A549 (cell line): ENCODE data around the gene TRIM47. TPM values are rescaled to one million over a fixed set of nuclear protein-coding genes. Genes with fewer than 3 reads are reported as not detected.

Experiments
- ATAC-seq, 2 experiments: fragments of 200-7000 bp in 1 of 2; fragments of >200 bp in 1 of 2; cut with Nextera tagmentation in 1 of 2; cut with Tn5 transposase in 1 of 2; 3 replicates each; pipeline versions ENCODE4 v1.8.0 to v1.9.1; 2018 to 2020; ENCODE audit warnings: mild to moderate bottlenecking in 1 of 2, moderate library complexity in 1 of 2
- CTCF ChIA-PET: fragments of 300-600 bp; sonication (Branson Sonifier 250); formaldehyde crosslinking; extraction: SDS; loops from one replicate; lab custom pipeline; 2021; ENCODE audit warnings: antibody characterized with exemption, inconsistent platforms; lab: Yijun Ruan, JAX
- POLR2A ChIA-PET: fragments of 350-600 bp; formaldehyde crosslinking; extraction: SDS; loops from one replicate; lab custom pipeline; 2021; ENCODE audit warnings: antibody characterized with exemption, inconsistent platforms; lab: Yijun Ruan, JAX
- DNase-seq, 2 experiments: peaks; one replicate each; pipeline versions ENCODE4 v3.0.0 to v3.0.0-alpha.2; 2011 to 2016; ENCODE audit warnings: low read depth in 1 of 2, low spot score in 1 of 2
- FAIRE-seq: peaks from 2 replicates; lab custom pipeline; 2011; peaks lifted over from hg19 to GRCh38; lab: Jason Lieb, UNC
- H3K27ac ChIP-seq, 2 experiments: fragments of >200 bp; sonication (Bioruptor Twin); formaldehyde crosslinking; 3 replicates each; pipeline ENCODE4 v1.5.1; 2016 to 2017
- H3K4me1 ChIP-seq: fragments of >200 bp; sonication (Bioruptor Twin); formaldehyde crosslinking; 3 replicates; pipeline ENCODE4 v1.6.1; 2016
- H3K4me2 ChIP-seq: fragments of >200 bp; sonication (Bioruptor Twin); formaldehyde crosslinking; 3 replicates; pipeline ENCODE4 v1.6.1; 2016
- H3K4me3 ChIP-seq: fragments of >200 bp; sonication (Bioruptor Twin); formaldehyde crosslinking; 3 replicates; pipeline ENCODE4 v1.5.1; 2016
- H3K9me3 ChIP-seq: fragments of >200 bp; sonication (Bioruptor Twin); formaldehyde crosslinking; 3 replicates; pipeline ENCODE4 v1.6.1; 2016
- ATOH8 ChIP-seq: fragments of 250-450 bp; sonication (Bioruptor Pico); IDR thresholded peaks from 2 replicates; pipeline ENCODE4 v1.5.0; 2020; ENCODE audit warnings: low read depth, mild to moderate bottlenecking, moderate library complexity
- CBX8 ChIP-seq: fragments of 200-600 bp; sonication (generic); IDR thresholded peaks from 2 replicates; pipeline ENCODE4 v1.6.1; 2016
- CEBPB ChIP-seq, 2 experiments: fragments of >200 bp in 1 of 2; sonication (Bioruptor Twin) in 1 of 2; formaldehyde crosslinking in 1 of 2; IDR thresholded peaks; 2 replicates each; pipeline ENCODE4 v1.6.1; 2012 to 2016
- CHD4 ChIP-seq: fragments of 200-600 bp; sonication (generic); IDR thresholded peaks from 2 replicates; pipeline ENCODE4 v1.6.1; 2016; ENCODE audit warnings: antibody characterized with exemption, mild to moderate bottlenecking, borderline replicate concordance
- EHF ChIP-seq: fragments of 250-450 bp; sonication (Bioruptor Pico); IDR thresholded peaks from 2 replicates; pipeline ENCODE4 v1.5.0; 2020; ENCODE audit warnings: mild to moderate bottlenecking
- EHMT2 ChIP-seq: fragments of 200-600 bp; sonication (generic); IDR thresholded peaks from 2 replicates; pipeline ENCODE4 v1.6.1; 2016; ENCODE audit warnings: antibody characterized with exemption, low read depth, mild to moderate bottlenecking, moderate library complexity
- ELK1 ChIP-seq: fragments of 150-350 bp; IDR thresholded peaks from 2 replicates; pipeline ENCODE4 v1.6.1; 2014; ENCODE audit warnings: low read depth, mild to moderate bottlenecking, low read length
- FOSB ChIP-seq: fragments of 250-450 bp; sonication (Bioruptor Pico); IDR thresholded peaks from 2 replicates; pipeline ENCODE4 v1.5.0; 2020; ENCODE audit warnings: mild to moderate bottlenecking, moderate library complexity
- FOSL2 ChIP-seq, 2 experiments: fragments of 450-650 bp in 1 of 2; fragments of >200 bp in 1 of 2; sonication (Bioruptor Twin) in 1 of 2; formaldehyde crosslinking; IDR thresholded peaks; 2 replicates each; pipeline versions ENCODE4 v1.5.0 to v1.6.1; 2016 to 2020; ENCODE audit warnings: mild to moderate bottlenecking in 1 of 2, moderate library complexity in 1 of 2
- FOXS1 ChIP-seq: fragments of 250-450 bp; sonication (Bioruptor Pico); IDR thresholded peaks from 2 replicates; pipeline ENCODE4 v1.5.0; 2020; ENCODE audit warnings: mild to moderate bottlenecking, moderate library complexity
- HDAC2 ChIP-seq: fragments of 200-600 bp; sonication (generic); IDR thresholded peaks from 2 replicates; pipeline ENCODE4 v1.6.1; 2016
- HOXB13 ChIP-seq: fragments of 250-450 bp; sonication (Bioruptor Pico); IDR thresholded peaks from 2 replicates; pipeline ENCODE4 v1.5.0; 2020; ENCODE audit warnings: low read depth, mild to moderate bottlenecking, moderate library complexity
- HOXB5 ChIP-seq: fragments of 250-450 bp; sonication (Bioruptor Pico); IDR thresholded peaks from 2 replicates; pipeline ENCODE4 v1.5.0; 2020; ENCODE audit warnings: mild to moderate bottlenecking, moderate library complexity
- JUNB ChIP-seq: fragments of >200 bp; sonication (Bioruptor Twin); formaldehyde crosslinking; IDR thresholded peaks from 2 replicates; pipeline ENCODE4 v1.6.1; 2016
- KDM5A ChIP-seq: fragments of 200-600 bp; sonication (generic); IDR thresholded peaks from 2 replicates; pipeline ENCODE4 v1.6.1; 2016; ENCODE audit warnings: antibody characterized with exemption, mild to moderate bottlenecking
- MAX ChIP-seq: IDR thresholded peaks from 2 replicates; pipeline ENCODE4 v1.6.1; 2012
- MAZ ChIP-seq: fragments of 150-350 bp; IDR thresholded peaks from 2 replicates; pipeline ENCODE4 v1.6.1; 2014; ENCODE audit warnings: antibody characterized with exemption, low read depth, low read length, borderline replicate concordance
- NPAS2 ChIP-seq: fragments of 250-450 bp; sonication (Bioruptor Pico); IDR thresholded peaks from 2 replicates; pipeline ENCODE4 v1.8.0; 2022; ENCODE audit warnings: mild to moderate bottlenecking, moderate library complexity, borderline replicate concordance
- PBX3 ChIP-seq: IDR thresholded peaks from 2 replicates; pipeline ENCODE4 v1.6.1; 2012
- POLR2A ChIP-seq: IDR thresholded peaks from 2 replicates; pipeline ENCODE4 v1.6.1; 2012; ENCODE audit warnings: mild to moderate bottlenecking, low read length
- POLR2AphosphoS2 ChIP-seq: conservative IDR thresholded peaks from 2 replicates; pipeline ENCODE4 v1.6.1; 2012; ENCODE audit warnings: low read length, improper control_type of control experiment, inconsistent platforms
- RAD21 ChIP-seq, 2 experiments: fragments of >200 bp in 1 of 2; sonication (Bioruptor Twin) in 1 of 2; formaldehyde crosslinking in 1 of 2; IDR thresholded peaks in 1 of 2; conservative IDR thresholded peaks in 1 of 2; 2 replicates in 1 of 2; 3 replicates in 1 of 2; pipeline ENCODE4 v1.6.1; 2012 to 2018; ENCODE audit warnings: inconsistent platforms in 1 of 2
- RARB ChIP-seq: fragments of 250-450 bp; sonication (Bioruptor Pico); IDR thresholded peaks from 2 replicates; pipeline ENCODE4 v1.8.0; 2021; ENCODE audit warnings: mild to moderate bottlenecking, moderate library complexity
- RFX5 ChIP-seq: fragments of 450-650 bp; IDR thresholded peaks from 2 replicates; pipeline ENCODE4 v1.7.1; 2014; ENCODE audit warnings: antibody characterized with exemption, mild to moderate bottlenecking, moderate library complexity
- WGBS: methylation state at CpG from one replicate; pipeline ENCODE4 v1.1.6; 2017; ENCODE audit errors: missing lambda C conversion rate; 5-methylcytosine and 5-hydroxymethylcytosine counted together
- polyA plus RNA-seq, 4 experiments: library from polyadenylated mRNA; depleted of rRNA in 3 of 4; stranded (reverse); fragments of >200 nt; fragmentation: RNase III in 1 of 4; extraction: RNeasy Plus Mini Kit Qiagen cat#74134 plus additional on column Dnase treatment in 1 of 4; gene quantifications; 2 replicates in 3 of 4; 3 replicates in 1 of 4; pipeline ENCODE4 v1.2.3, GENCODE V29; 2011 to 2017

Gene TRIM47
- polyA plus RNA-seq, 2 of the 4 experiments (the other 2 are of a cell fraction) = 19.6 to 46.6 TPM

- Histone ChIP-seq H3K4me2 (no peak overlapping the region), H3K4me1 (no peaks in the 10 kb centered on the region), H3K4me3 (no peak overlapping the region), H3K27ac (no peak overlapping the region), H3K9me3 (no peaks in the 10 kb centered on the region)
- ChIA-PET POLR2A (no interaction called here), CTCF (interaction anchor here (0.9 to 37.0 kb wide), 4 partner anchors 3 to 67 kb away, joined by 4 to 691 read pairs (median 348); partner anchors contain the start of genes MRPL38, TRIM65, UNC13D and WBP2)
- ATAC-seq = no peak
- no peak for FAIRE-seq
- no peak for DNase-seq
- 92% methylated on average over 7 of the region's 7 CpGs for WGBS
- TF ChIP-seq MAX (no peak), NPAS2 (CRISPR knock-in tag) (no peak), POLR2AphosphoS2 (no peak), CHD4 (no peak), HOXB13 (no peak), FOXS1 (no peak), JUNB (no peak), FOSB (CRISPR knock-in tag) (no peak), CEBPB (IDR thresholded peaks at IDR 0.05) (no peak), PBX3 (no peak), CBX8 (no peak), MAZ (no peak), KDM5A (no peak), FOSL2 (IDR thresholded peaks at IDR 0.05) (no peak), FOSL2 (CRISPR knock-in tag; IDR thresholded peaks at IDR 0.05) (no peak)
These were observed 40.5 kb downstream of the TRIM47 start for GRCh38 chr17:75837899-75838298.

GRCh38 chr17:75836605-75837004, 41.8 kb downstream of the TRIM47 start:
- FAIRE-seq = no peak
- H3K4me2 ChIP-seq = no peak overlapping the region
- no peaks in the 10 kb centered on the region for H3K4me1 ChIP-seq
- POLR2A ChIA-PET = interaction anchor here (0.9 kb wide), 1 partner anchor 13 kb away, joined by 3 read pairs; no protein-coding TSS in a partner anchor
- no peak for ATAC-seq
- CTCF ChIA-PET = interaction anchor here (0.7 to 37.0 kb wide), 6 partner anchors 5 to 73 kb away, joined by 3 to 691 read pairs (median 6); partner anchors contain the start of genes GALK1, MRPL38, UNC13D and WBP2
- WGBS = 87% methylated on average over 9 of the region's 9 CpGs
- no peak overlapping the region for H3K27ac ChIP-seq
- no peaks in the 10 kb centered on the region for H3K9me3 ChIP-seq
- TF ChIP-seq ELK1 (no peak), HOXB5 (no peak), POLR2A (no peak), RAD21 (conservative IDR thresholded peaks at IDR 0.05 in 1 of 2, IDR thresholded peaks at IDR 0.05 in 1 of 2) (no peak), MAZ (no peak), RFX5 (no peak), EHMT2 (no peak), RARB (CRISPR knock-in tag) (no peak), HDAC2 (no peak), MAX (no peak), FOSB (CRISPR knock-in tag) (no peak), ATOH8 (CRISPR knock-in tag) (no peak), POLR2AphosphoS2 (no peak), EHF (no peak), JUNB (no peak)
- DNase-seq = no peak
- no peak overlapping the region for H3K4me3 ChIP-seq
